CD4-positive, CD25-positive, alpha-beta regulatory T cell (primary cell): Measurements from ENCODE around the gene HES7. TPM values are rescaled to one million over a fixed set of nuclear protein-coding genes. Genes with fewer than 3 reads are reported as not detected.

Experiments
- polyA plus RNA-seq, 4 donors: library from polyadenylated mRNA; unstranded; fragments of 300-500 nt; fragmentation: Illumina TruSeq; gene quantifications; one replicate each; pipeline ENCODE4 v1.2.3, GENCODE V29; 2021
- total RNA-seq: library from RNA; stranded (reverse); gene quantifications from one replicate; pipeline ENCODE4 v1.2.3, GENCODE V29; 2022

HES7 gene
- total and polyA plus RNA-seq, 5 donors from 2014 or later: not detected

Other genes starting within 250 kb of the HES7 start
- gene CHD3, start 235.3 kb downstream of the HES7 start, total RNA-seq: 273 TPM
- gene CHD3, start 235.3 kb downstream of the HES7 start, polyA plus RNA-seq: 1 to 10 TPM; 5.0 to 9.0 (median 7.2) TPM
- 2.4 TPM for gene RNF227, start 207.8 kb downstream of the HES7 start, total RNA-seq
- gene RNF227, start 207.8 kb downstream of the HES7 start, polyA plus RNA-seq: 1 to 10 TPM in 3 of 4 donors, under 1 TPM in 1; 0.92 to 5.0 (median 2.9) TPM
- gene KCNAB3, start 194.2 kb downstream of the HES7 start, total RNA-seq: 8.0 TPM
- gene KCNAB3, start 194.2 kb downstream of the HES7 start, polyA plus RNA-seq: under 1 TPM in 3 of 4 donors, not detected in 1; 0.06 to 0.33 (median 0.08) TPM
- 114 TPM for gene TRAPPC1, start 192.2 kb downstream of the HES7 start, total RNA-seq
- 100 to 1,000 TPM; 218 to 297 (median 243) TPM for gene TRAPPC1, start 192.2 kb downstream of the HES7 start, polyA plus RNA-seq
- 40.9 TPM for gene CNTROB, start 191.9 kb downstream of the HES7 start, total RNA-seq
- gene CNTROB, start 191.9 kb downstream of the HES7 start, polyA plus RNA-seq: 10 to 100 TPM in 1 of 4 donors, 1 to 10 TPM in 3; 5.0 to 12.3 (median 7.1) TPM
- gene GUCY2D, start 121.5 kb downstream of the HES7 start, total RNA-seq: not detected
- under 1 TPM in 1 of 4 donors, not detected in 3; 0.23 TPM for gene GUCY2D, start 121.5 kb downstream of the HES7 start, polyA plus RNA-seq
- not detected for gene ALOX15B, start 85.0 kb downstream of the HES7 start, total RNA-seq
- not detected for gene ALOX15B, start 85.0 kb downstream of the HES7 start, polyA plus RNA-seq
- gene ALOX12B, start 36.4 kb downstream of the HES7 start, total RNA-seq: not detected
- gene ALOX12B, start 36.4 kb downstream of the HES7 start, polyA plus RNA-seq: under 1 TPM in 3 of 4 donors, not detected in 1; 0.53 to 0.68 (median 0.67) TPM
- 0.15 TPM for gene ALOXE3, start 5.6 kb downstream of the HES7 start, total RNA-seq
- gene ALOXE3, start 5.6 kb downstream of the HES7 start, polyA plus RNA-seq: under 1 TPM in 3 of 4 donors, not detected in 1; 0.18 to 0.51 (median 0.42) TPM
- 1,740 TPM for gene PER1, start 28.3 kb upstream of the HES7 start, total RNA-seq
- 1 to 10 TPM; 4.8 to 7.7 (median 6.2) TPM for gene PER1, start 28.3 kb upstream of the HES7 start, polyA plus RNA-seq
- gene VAMP2, start 38.8 kb upstream of the HES7 start, total RNA-seq: 205 TPM
- 10 to 100 TPM; 42.7 to 60.4 (median 59.3) TPM for gene VAMP2, start 38.8 kb upstream of the HES7 start, polyA plus RNA-seq
- 27.3 TPM for gene TMEM107, start 52.3 kb upstream of the HES7 start, total RNA-seq
- 10 to 100 TPM; 20.6 to 38.9 (median 29.9) TPM for gene TMEM107, start 52.3 kb upstream of the HES7 start, polyA plus RNA-seq
- 10.1 TPM for gene BORCS6, start 66.1 kb upstream of the HES7 start, total RNA-seq
- gene BORCS6, start 66.1 kb upstream of the HES7 start, polyA plus RNA-seq: 10 to 100 TPM; 23.6 to 29.9 (median 25.4) TPM
- 3.7 TPM for gene AURKB, start 86.5 kb upstream of the HES7 start, total RNA-seq
- gene AURKB, start 86.5 kb upstream of the HES7 start, polyA plus RNA-seq: 1 to 10 TPM; 1.5 to 5.3 (median 3.4) TPM
- gene CTC1, start 124.0 kb upstream of the HES7 start, total RNA-seq: 265 TPM
- 10 to 100 TPM; 20.2 to 32.4 (median 24.1) TPM for gene CTC1, start 124.0 kb upstream of the HES7 start, polyA plus RNA-seq
- 13.9 TPM for gene PFAS, start 125.2 kb upstream of the HES7 start, total RNA-seq
- gene PFAS, start 125.2 kb upstream of the HES7 start, polyA plus RNA-seq: 10 to 100 TPM in 3 of 4 donors, 1 to 10 TPM in 1; 7.4 to 12.7 (median 11.2) TPM
- gene RANGRF, start 164.6 kb upstream of the HES7 start, total RNA-seq: 40.0 TPM
- gene RANGRF, start 164.6 kb upstream of the HES7 start, polyA plus RNA-seq: 100 to 1,000 TPM in 2 of 4 donors, 10 to 100 TPM in 2; 87.6 to 131 (median 99.0) TPM
- gene SLC25A35, start 171.3 kb upstream of the HES7 start, total RNA-seq: 13.7 TPM
- 1 to 10 TPM in 3 of 4 donors, under 1 TPM in 1; 0.64 to 2.7 (median 1.7) TPM for gene SLC25A35, start 171.3 kb upstream of the HES7 start, polyA plus RNA-seq
- not detected for gene ARHGEF15, start 186.1 kb upstream of the HES7 start, total RNA-seq
- not detected for gene ARHGEF15, start 186.1 kb upstream of the HES7 start, polyA plus RNA-seq
- not detected for gene ODF4, start 215.7 kb upstream of the HES7 start, total RNA-seq
- not detected for gene ODF4, start 215.7 kb upstream of the HES7 start, polyA plus RNA-seq